Retinal pigment epithelial cell (primary cell): ENCODE results near the gene PID1.
A peak's percentile ranks its signal among the peaks of the same experiment; 100 is the strongest.

ENCODE experiments used
- DNase-seq: peaks from one replicate; pipeline ENCODE4 v3.0.0-alpha.2; 2010; ENCODE audit warnings: low read depth
- H3K4me3 ChIP-seq: 2 replicates; pipeline ENCODE4 v1.5.1; 2011; ENCODE audit warnings: mild to moderate bottlenecking, low read length, control low read depth, moderate library complexity
- CTCF ChIP-seq: conservative IDR thresholded peaks from 2 replicates; pipeline ENCODE4 v1.5.1; 2011; ENCODE audit warnings: low read depth, low read length, control low read depth, inconsistent platforms

Gene PID1

GRCh38 chr2:229270551-229271410 lies at the start of gene PID1:
Gene PID1, minus strand, starts transcription at chr2:229271287. Its CDS starts 244 bp downstream, at chr2:229271043.
- no peak for TF ChIP-seq CTCF
- H3K4me3 ChIP-seq = peak within 1 kb of the TSS; percentile 62
- DNase-seq = no peak

- no peak for DNase-seq
- no peak for TF ChIP-seq CTCF
- no peak overlapping the region for H3K4me3 ChIP-seq
Measured at GRCh38 chr2:229319558-229319957, 48.5 kb upstream of the PID1 start.

- H3K4me3 ChIP-seq = no peak overlapping the region
- TF ChIP-seq CTCF = no peak
- DNase-seq = no peak
Measured at GRCh38 chr2:229314117-229314516, 43.0 kb upstream of the PID1 start.

GRCh38 chr2:229313591-229313990 lies 42.5 kb upstream of the PID1 start:
- no peak overlapping the region for H3K4me3 ChIP-seq
- no peak for DNase-seq
- no peak for TF ChIP-seq CTCF

GRCh38 chr2:229301237-229301636 lies 30.1 kb upstream of the PID1 start:
- no peak overlapping the region for H3K4me3 ChIP-seq
- no peak for TF ChIP-seq CTCF
- DNase-seq = no peak

- H3K4me3 ChIP-seq = no peak overlapping the region
- DNase-seq = no peak
- no peak for TF ChIP-seq CTCF
Measured at GRCh38 chr2:229300790-229301189, 29.7 kb upstream of the PID1 start.

GRCh38 chr2:229300371-229300770 lies 29.3 kb upstream of the PID1 start:
- TF ChIP-seq CTCF = no peak
- H3K4me3 ChIP-seq = no peak overlapping the region
- DNase-seq = no peak
